IgD-negative memory B cell (primary cell): ENCODE results near the gene NFATC2. TPM values are rescaled to one million over a fixed set of nuclear protein-coding genes. Genes with fewer than 3 reads are reported as not detected.

Experiments
- H3K27ac Mint-ChIP-seq, 3 donors: one replicate each; pipeline ENCODE4 v1.8.0; 2020 to 2022; ENCODE audit warnings: mild to moderate bottlenecking in 3 of 3, mixed read lengths in 3 of 3, moderate library complexity in 1 of 3
- H3K27me3 Mint-ChIP-seq: one replicate; pipeline ENCODE4 v1.8.0; 2021; ENCODE audit warnings: mixed read lengths
- H3K36me3 Mint-ChIP-seq: one replicate; pipeline ENCODE4 v1.8.0; 2020; ENCODE audit warnings: mild to moderate bottlenecking, mixed read lengths
- H3K4me1 Mint-ChIP-seq, 3 donors: one replicate each; pipeline ENCODE4 v1.8.0; 2020 to 2022; ENCODE audit warnings: mixed read lengths in 3 of 3, mild to moderate bottlenecking in 1 of 3
- H3K4me3 Mint-ChIP-seq, 4 donors: one replicate each; pipeline ENCODE4 v1.8.0; 2020 to 2022; ENCODE audit warnings: mild to moderate bottlenecking in 4 of 4, mixed read lengths in 4 of 4, moderate library complexity in 3 of 4
- H3K9me3 Mint-ChIP-seq, 3 donors: one replicate each; pipeline ENCODE4 v1.8.0; 2020 to 2021; ENCODE audit warnings: mixed read lengths in 3 of 3, mild to moderate bottlenecking in 1 of 3
- polyA plus RNA-seq: library from polyadenylated mRNA; unstranded; fragments of 300-500 nt; fragmentation: Illumina TruSeq; gene quantifications from one replicate; pipeline ENCODE4 v1.2.3, GENCODE V29; 2021

The NFATC2 gene
- polyA plus RNA-seq, 1 donor from 2014 or later = 17.4 TPM

DNA sequence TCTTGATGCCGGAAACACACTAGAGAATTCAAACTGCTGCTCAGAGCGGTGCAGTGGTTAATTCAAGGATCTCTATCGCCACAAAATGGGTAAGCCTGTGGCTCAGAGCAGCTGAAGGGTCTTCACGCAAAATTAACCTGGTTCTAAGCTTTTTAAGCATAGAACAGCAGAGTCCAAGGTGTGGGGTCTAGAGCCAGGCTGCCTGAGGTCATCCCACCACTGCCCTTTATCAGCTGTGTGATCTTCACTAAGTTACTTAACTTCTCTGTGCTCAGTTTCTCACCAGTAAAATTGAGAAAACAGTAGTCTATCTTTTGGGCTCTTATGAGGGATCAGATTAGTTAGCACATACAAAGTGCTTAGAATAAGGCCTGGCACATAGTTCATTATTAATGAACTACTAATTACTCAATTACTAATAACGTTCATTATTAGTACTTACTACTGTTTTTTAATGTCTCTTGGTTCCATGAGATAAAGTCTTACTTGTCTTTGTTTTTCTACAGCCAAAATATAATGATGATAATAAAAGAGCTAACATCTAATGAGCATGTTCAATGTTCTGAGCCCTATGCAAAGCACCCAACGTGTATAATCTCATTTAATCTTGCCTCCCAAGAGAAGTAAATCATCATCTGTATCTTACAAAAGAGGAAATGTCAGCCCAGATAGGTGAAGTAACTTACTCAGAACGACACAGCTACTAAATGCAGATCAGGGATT is 92.9 kb downstream of the NFATC2 start:
- Mint-ChIP-seq H3K27ac (no peak overlapping the region), H3K27me3 (no peaks in the 10 kb centered on the region), H3K4me3 (no peak overlapping the region), H3K9me3 (no peaks in the 10 kb centered on the region), H3K36me3 (peaks cover 20% of the 10 kb centered on the region), H3K4me1 (peaks cover 0 to 10% (median 5%) of the 10 kb centered on the region in 3 donors)

- peaks cover 0 to 12% (median 5%) of the 10 kb centered on the region in 3 donors for H3K4me1 Mint-ChIP-seq
- peak overlapping the region in 1 of 3 donors; percentile 16 for H3K27ac Mint-ChIP-seq
- no peaks in the 10 kb centered on the region for H3K27me3 Mint-ChIP-seq
- no peaks in the 10 kb centered on the region for H3K9me3 Mint-ChIP-seq
- H3K36me3 Mint-ChIP-seq = peaks cover 22% of the 10 kb centered on the region
- peak overlapping the region in 1 of 4 donors; percentile 12 for H3K4me3 Mint-ChIP-seq
These were observed 94.8 kb downstream of the NFATC2 start for GRCh38 chr20:51447765-51448148.

GRCh38 chr20:51447097-51447764 is 95.3 kb downstream of the NFATC2 start:
- no peaks in the 10 kb centered on the region for H3K27me3 Mint-ChIP-seq
- H3K4me3 Mint-ChIP-seq = no peak overlapping the region
- H3K36me3 Mint-ChIP-seq = peaks cover 18% of the 10 kb centered on the region
- peak overlapping the region in 1 of 3 donors; percentile 16 for H3K27ac Mint-ChIP-seq
- H3K9me3 Mint-ChIP-seq = no peaks in the 10 kb centered on the region
- peaks cover 0 to 9% (median 5%) of the 10 kb centered on the region in 3 donors for H3K4me1 Mint-ChIP-seq

DNA sequence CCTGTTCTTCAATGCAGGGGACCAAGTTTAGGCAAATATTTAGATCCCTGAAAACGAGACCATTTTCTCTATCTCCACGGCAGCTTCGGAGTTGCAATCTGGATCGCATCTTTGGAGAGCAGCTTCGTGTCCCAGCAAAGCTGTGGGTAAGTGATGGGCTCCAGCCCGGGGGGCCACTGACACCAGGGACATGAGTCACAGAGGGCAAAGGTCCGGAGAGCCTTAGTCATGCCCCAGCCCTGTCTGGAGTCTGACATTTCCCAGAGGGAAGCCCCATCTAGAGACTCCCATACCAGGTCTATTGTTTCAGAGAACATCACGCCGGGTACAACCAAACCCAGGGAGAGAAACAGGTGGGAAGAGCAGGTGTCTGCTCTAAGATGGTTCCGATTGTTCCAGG is 95.9 kb downstream of the NFATC2 start:
- H3K27ac Mint-ChIP-seq = no peak overlapping the region
- peaks cover 20% of the 10 kb centered on the region for H3K36me3 Mint-ChIP-seq
- H3K4me1 Mint-ChIP-seq = peaks cover 0 to 8% (median 5%) of the 10 kb centered on the region in 3 donors
- no peaks in the 10 kb centered on the region for H3K27me3 Mint-ChIP-seq
- no peak overlapping the region for H3K4me3 Mint-ChIP-seq
- H3K9me3 Mint-ChIP-seq = no peaks in the 10 kb centered on the region

DNA sequence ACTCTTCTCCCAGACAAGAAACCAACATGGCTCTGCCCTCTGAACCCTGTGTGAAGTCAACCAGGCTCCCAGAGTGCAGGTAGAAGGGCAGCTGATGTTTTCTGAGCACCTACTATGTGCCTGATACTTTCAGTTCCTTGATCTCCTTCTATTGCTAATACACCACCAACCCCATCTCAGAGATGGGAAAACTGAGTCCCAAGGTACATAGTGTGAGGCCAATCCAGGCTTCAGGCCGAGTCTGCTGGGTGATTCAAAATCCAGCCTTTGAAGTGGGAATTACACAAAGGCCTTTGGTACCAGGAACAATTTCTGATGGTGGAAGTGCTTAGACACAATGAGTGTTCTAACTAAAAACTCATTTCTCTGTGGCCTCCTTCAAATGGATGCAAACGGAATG is 96.3 kb downstream of the NFATC2 start:
- no peak overlapping the region for H3K4me3 Mint-ChIP-seq
- H3K27ac Mint-ChIP-seq = no peak overlapping the region
- H3K27me3 Mint-ChIP-seq = no peaks in the 10 kb centered on the region
- no peaks in the 10 kb centered on the region for H3K9me3 Mint-ChIP-seq
- peaks cover 21% of the 10 kb centered on the region for H3K36me3 Mint-ChIP-seq
- peaks cover 0 to 8% (median 4%) of the 10 kb centered on the region in 3 donors for H3K4me1 Mint-ChIP-seq

DNA sequence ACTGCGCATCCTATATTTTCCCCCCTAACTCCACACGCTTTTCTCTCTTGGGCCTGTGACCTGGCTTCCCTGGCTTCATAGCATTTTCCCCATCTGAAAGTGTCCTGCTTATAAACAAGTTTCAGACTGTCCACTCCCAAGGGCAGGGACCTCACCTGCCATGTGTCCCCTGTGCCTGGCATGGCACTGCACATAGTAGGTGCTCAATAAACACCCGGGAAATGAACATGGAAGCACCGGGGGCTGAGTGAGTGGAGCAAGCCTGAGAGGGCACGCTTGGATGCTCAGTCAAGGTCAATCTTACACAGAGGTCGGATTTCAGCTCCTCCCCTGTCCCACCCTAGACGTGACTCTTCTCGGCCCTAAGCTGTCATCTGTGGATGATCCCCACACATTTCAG is 96.9 kb downstream of the NFATC2 start:
- H3K27ac Mint-ChIP-seq = peak overlapping the region in 2 of 3 donors; percentile 16 to 67
- no peaks in the 10 kb centered on the region for H3K27me3 Mint-ChIP-seq
- H3K36me3 Mint-ChIP-seq = peaks cover 23% of the 10 kb centered on the region
- no peak overlapping the region for H3K4me3 Mint-ChIP-seq
- H3K9me3 Mint-ChIP-seq = no peaks in the 10 kb centered on the region
- H3K4me1 Mint-ChIP-seq = peaks cover 2 to 10% (median 6%) of the 10 kb centered on the region in 3 donors

GRCh38 chr20:51444922-51445438 is 97.5 kb downstream of the NFATC2 start:
- H3K4me1 Mint-ChIP-seq = peaks cover 5 to 16% (median 11%) of the 10 kb centered on the region in 3 donors
- peaks cover 26% of the 10 kb centered on the region for H3K36me3 Mint-ChIP-seq
- H3K9me3 Mint-ChIP-seq = no peaks in the 10 kb centered on the region
- peak overlapping the region in 1 of 3 donors; percentile 67 for H3K27ac Mint-ChIP-seq
- H3K27me3 Mint-ChIP-seq = no peaks in the 10 kb centered on the region
- no peak overlapping the region for H3K4me3 Mint-ChIP-seq

GRCh38 chr20:51444467-51444866 is 98.1 kb downstream of the NFATC2 start:
- Mint-ChIP-seq H3K4me1 (peaks cover 5 to 19% (median 14%) of the 10 kb centered on the region in 3 donors), H3K4me3 (peak overlapping the region in 1 of 4 donors; percentile 17), H3K27ac (peak overlapping the region in 1 of 3 donors; percentile 53), H3K36me3 (peaks cover 27% of the 10 kb centered on the region), H3K27me3 (no peaks in the 10 kb centered on the region), H3K9me3 (no peaks in the 10 kb centered on the region)

DNA sequence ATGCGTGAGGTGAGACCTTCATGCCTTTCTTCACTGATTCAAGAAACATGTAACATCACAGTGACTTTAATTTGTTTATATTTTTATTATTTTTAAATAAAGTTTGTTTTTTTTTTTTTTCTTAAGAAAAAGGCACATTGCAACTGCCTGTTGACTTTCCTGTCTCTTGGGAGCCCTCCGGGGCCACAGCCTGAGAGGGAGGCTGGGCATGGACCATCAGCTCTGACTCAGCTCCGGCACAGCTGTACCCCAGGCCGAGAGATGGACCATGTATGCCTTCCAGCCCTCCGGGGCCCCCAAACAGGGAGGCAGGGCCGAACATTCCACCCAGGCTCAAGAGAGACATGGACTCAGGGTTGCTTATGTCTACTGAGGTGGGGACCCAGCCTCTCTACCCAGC is 99.9 kb downstream of the NFATC2 start:
- no peaks in the 10 kb centered on the region for H3K9me3 Mint-ChIP-seq
- H3K36me3 Mint-ChIP-seq = peaks cover 27% of the 10 kb centered on the region
- no peak overlapping the region for H3K4me3 Mint-ChIP-seq
- H3K4me1 Mint-ChIP-seq = peaks cover 5 to 16% (median 16%) of the 10 kb centered on the region in 3 donors
- no peaks in the 10 kb centered on the region for H3K27me3 Mint-ChIP-seq
- no peak overlapping the region for H3K27ac Mint-ChIP-seq

DNA sequence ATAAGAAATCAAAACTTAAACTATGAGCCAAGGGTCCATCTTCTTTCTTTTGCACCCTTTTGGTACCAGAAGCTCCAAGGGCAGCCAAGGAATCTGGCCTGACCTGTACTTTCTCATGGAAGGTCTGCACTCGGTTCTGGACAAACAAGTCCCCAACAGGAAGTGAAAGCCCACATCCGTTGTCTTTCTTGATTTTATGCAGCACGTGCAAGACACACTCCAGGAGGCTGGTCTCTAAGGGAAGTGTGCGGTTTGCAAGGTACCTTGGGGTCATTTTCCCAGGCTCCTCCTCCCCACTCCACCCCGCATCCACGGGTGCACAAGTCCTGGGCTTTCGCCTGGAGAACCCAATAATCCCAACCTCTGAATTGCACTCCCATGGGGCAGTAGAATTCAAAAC is 101.9 kb downstream of the NFATC2 start:
- Mint-ChIP-seq H3K4me3 (peak overlapping the region in 2 of 4 donors; percentile 69 to 71), H3K9me3 (no peaks in the 10 kb centered on the region), H3K4me1 (peaks cover 5 to 17% (median 16%) of the 10 kb centered on the region in 3 donors), H3K27me3 (no peaks in the 10 kb centered on the region), H3K36me3 (peaks cover 27% of the 10 kb centered on the region), H3K27ac (peak overlapping the region; percentile 18 to 41 (median 23))

- no peaks in the 10 kb centered on the region for H3K9me3 Mint-ChIP-seq
- no peaks in the 10 kb centered on the region for H3K27me3 Mint-ChIP-seq
- H3K4me3 Mint-ChIP-seq = no peak overlapping the region
- H3K36me3 Mint-ChIP-seq = peaks cover 30% of the 10 kb centered on the region
- no peak overlapping the region for H3K27ac Mint-ChIP-seq
- peaks cover 5 to 15% (median 14%) of the 10 kb centered on the region in 3 donors for H3K4me1 Mint-ChIP-seq
These were observed 103.3 kb downstream of the NFATC2 start for GRCh38 chr20:51439160-51439689.

DNA sequence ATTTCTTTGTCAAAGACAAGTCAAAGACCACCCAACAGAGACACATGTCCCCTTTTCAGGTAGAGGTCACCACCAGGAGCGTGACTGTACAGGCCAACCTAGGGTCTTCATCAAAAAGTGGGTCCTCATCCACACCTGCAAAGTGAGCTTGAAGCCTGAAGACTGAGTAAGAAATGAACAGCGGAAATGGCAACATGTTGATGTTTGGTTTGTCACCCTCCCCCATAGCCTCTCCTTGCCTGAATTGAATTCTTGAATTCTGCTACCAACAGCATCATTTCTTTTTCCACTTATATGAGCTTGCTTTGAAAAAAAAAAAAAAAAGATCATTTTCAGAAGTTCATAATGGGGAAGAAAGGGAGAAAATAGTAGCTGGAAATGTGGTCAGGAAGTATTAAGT is 104.4 kb downstream of the NFATC2 start:
- Mint-ChIP-seq H3K27me3 (no peaks in the 10 kb centered on the region), H3K36me3 (peaks cover 24% of the 10 kb centered on the region), H3K9me3 (no peaks in the 10 kb centered on the region), H3K27ac (no peak overlapping the region), H3K4me3 (no peak overlapping the region), H3K4me1 (peaks cover 5 to 15% (median 10%) of the 10 kb centered on the region in 3 donors)

DNA sequence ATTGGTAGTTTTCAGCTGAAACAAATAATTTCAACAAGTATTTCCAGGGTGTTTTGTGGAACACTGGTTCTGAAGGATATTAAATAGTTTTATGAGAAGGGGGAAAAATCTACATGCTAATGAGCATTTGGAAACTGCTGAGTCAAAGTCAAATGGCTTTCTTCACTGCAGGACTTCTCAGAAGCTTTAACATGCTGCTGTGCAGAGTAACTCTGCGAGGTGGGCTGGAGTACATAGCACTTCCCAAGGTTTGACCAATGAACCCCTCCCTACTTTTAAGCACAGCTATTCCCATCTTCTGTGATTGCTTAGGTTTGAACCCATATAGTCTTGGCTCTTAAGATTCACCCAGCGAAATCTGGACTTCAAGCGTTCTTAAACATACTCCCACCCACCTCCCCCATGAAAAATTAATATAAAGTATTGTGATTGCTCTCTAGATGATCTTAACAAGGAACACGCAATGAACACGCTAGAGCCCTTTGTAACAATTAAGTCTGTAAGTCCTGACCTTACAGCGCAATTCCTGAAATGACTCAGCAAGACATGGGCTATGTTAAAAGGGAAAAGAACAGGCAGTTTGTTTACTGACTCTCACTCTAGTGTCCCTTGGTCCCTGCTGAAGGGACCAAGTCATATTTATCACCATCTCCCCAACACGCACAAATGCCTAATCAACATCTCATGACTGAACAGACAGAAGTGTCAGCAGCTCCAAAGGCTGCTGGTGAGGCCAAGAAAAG is 105.2 kb downstream of the NFATC2 start:
- Mint-ChIP-seq H3K4me3 (no peak overlapping the region), H3K4me1 (peaks cover 5 to 15% (median 10%) of the 10 kb centered on the region in 3 donors), H3K9me3 (no peaks in the 10 kb centered on the region), H3K27me3 (no peaks in the 10 kb centered on the region), H3K36me3 (peaks cover 21% of the 10 kb centered on the region), H3K27ac (no peak overlapping the region)

GRCh38 chr20:51434580-51435247 is 107.8 kb downstream of the NFATC2 start:
- H3K9me3 Mint-ChIP-seq = no peaks in the 10 kb centered on the region
- peak overlapping the region in 1 of 3 donors; percentile 19 for H3K27ac Mint-ChIP-seq
- H3K4me3 Mint-ChIP-seq = no peak overlapping the region
- peaks cover 2 to 11% (median 7%) of the 10 kb centered on the region in 3 donors for H3K4me1 Mint-ChIP-seq
- H3K27me3 Mint-ChIP-seq = no peaks in the 10 kb centered on the region
- peaks cover 11% of the 10 kb centered on the region for H3K36me3 Mint-ChIP-seq
